Smooth muscle cell (in vitro differentiated cells): Measurements from ENCODE around the gene HRH1. TPM values are rescaled to one million over a fixed set of nuclear protein-coding genes. Genes with fewer than 3 reads are reported as not detected.

ENCODE experiments used
- DNase-seq: peaks from one replicate; lab custom pipeline; 2025; ENCODE audit not compliant: unreplicated experiment; lab: John Stamatoyannopoulos, UW
- H2AFZ ChIP-seq: fragments of 200-600 bp; sonication (generic); 2 replicates; pipeline ENCODE4 v1.6.0; 2016; ENCODE audit warnings: antibody characterized with exemption, low read depth, mild to moderate bottlenecking
- H3F3A ChIP-seq: fragments of 200-600 bp; sonication (generic); 2 replicates; pipeline ENCODE4 v1.6.0; 2017; ENCODE audit warnings: antibody characterized with exemption, low read depth
- H3K27ac ChIP-seq: fragments of 200-600 bp; sonication (generic); 2 replicates; pipeline ENCODE4 v1.5.1; 2016; ENCODE audit warnings: low read depth, mild to moderate bottlenecking
- H3K27me3 ChIP-seq: fragments of 200-600 bp; sonication (generic); 2 replicates; pipeline ENCODE4 v1.6.1; 2016; ENCODE audit warnings: low read depth, mild to moderate bottlenecking
- H3K36me3 ChIP-seq: fragments of 200-600 bp; sonication (generic); 2 replicates; pipeline ENCODE4 v1.5.1; 2016; ENCODE audit warnings: low read depth
- H3K4me1 ChIP-seq: fragments of 200-600 bp; sonication (generic); 2 replicates; pipeline ENCODE4 v1.5.1; 2016; ENCODE audit warnings: low read depth
- H3K4me2 ChIP-seq: fragments of 200-600 bp; sonication (generic); 2 replicates; pipeline ENCODE4 v1.6.0; 2016; ENCODE audit warnings: mild to moderate bottlenecking
- H3K4me3 ChIP-seq: fragments of 200-600 bp; sonication (generic); 2 replicates; pipeline ENCODE4 v1.5.1; 2016; ENCODE audit warnings: mild to moderate bottlenecking
- H3K79me2 ChIP-seq: fragments of 200-600 bp; sonication (generic); 2 replicates; pipeline ENCODE4 v1.6.0; 2016; ENCODE audit warnings: low read depth, mild to moderate bottlenecking
- H3K9ac ChIP-seq: fragments of 200-600 bp; sonication (generic); 2 replicates; pipeline ENCODE4 v1.6.0; 2016; ENCODE audit warnings: low read depth
- H3K9me3 ChIP-seq: fragments of 200-600 bp; sonication (generic); replicated peaks from 2 replicates; pipeline ENCODE4 v1.5.1; 2016; ENCODE audit warnings: low read depth
- H4K20me1 ChIP-seq: fragments of 200-600 bp; sonication (generic); 2 replicates; pipeline ENCODE4 v1.6.0; 2016; ENCODE audit warnings: low read depth
- CTCF ChIP-seq: fragments of 200-600 bp; sonication (generic); IDR thresholded peaks from 2 replicates; pipeline ENCODE4 v1.5.1; 2017; ENCODE audit warnings: borderline replicate concordance, mild to moderate bottlenecking, antibody characterized with exemption; ENCODE audit not compliant: insufficient read depth, poor library complexity, severe bottlenecking
- WGBS: methylation state at CpG from one replicate; pipeline ENCODE4 v1.1.7; 2016; ENCODE audit warnings: low lambda C conversion rate; 5-methylcytosine and 5-hydroxymethylcytosine counted together
- polyA plus RNA-seq: library from polyadenylated mRNA; unstranded; fragments of >200 nt; fragmentation: Nextera tagmentation; extraction: Ambion mirVana; gene quantifications from 2 replicates; pipeline ENCODE4 v1.2.1, GENCODE V29; 2016
- total RNA-seq: library from RNA; depleted of rRNA; stranded (reverse); fragments of >200 nt; gene quantifications from 2 replicates; pipeline ENCODE4 v1.2.3, GENCODE V29; 2014

Gene HRH1
- total and polyA plus RNA-seq, 2 experiments from 2014 or later, result 7.3 to 9.9 TPM

- DNase-seq, result no peak
- no peak for TF ChIP-seq CTCF
- Histone ChIP-seq H3K36me3 (no peaks in the 10 kb centered on the region), H4K20me1 (peaks cover under 1% of the 10 kb centered on the region), H3K9ac (no peak overlapping the region), H3K27me3 (no peaks in the 10 kb centered on the region), H3K27ac (no peak overlapping the region), H3K4me3 (no peak overlapping the region), H3K9me3 (no peaks in the 10 kb centered on the region), H3K4me2 (no peak overlapping the region), H3F3A (no peaks in the 10 kb centered on the region), H3K79me2 (no peaks in the 10 kb centered on the region), H2AFZ (no peak overlapping the region), H3K4me1 (no peaks in the 10 kb centered on the region)
- WGBS, result 89% methylated on average over 13 of the region's 13 CpGs
Observed at GRCh38 chr3:11168406-11168805, 14.1 kb downstream of the HRH1 start.

- H3K4me2 ChIP-seq, result no peak overlapping the region
- no peaks in the 10 kb centered on the region for H3K4me1 ChIP-seq
- no peaks in the 10 kb centered on the region for H3K27me3 ChIP-seq
- no peak overlapping the region for H3K27ac ChIP-seq
- H3K36me3 ChIP-seq, result no peaks in the 10 kb centered on the region
- no peaks in the 10 kb centered on the region for H3F3A ChIP-seq
- no peak overlapping the region for H3K4me3 ChIP-seq
- no peaks in the 10 kb centered on the region for H4K20me1 ChIP-seq
- TF ChIP-seq CTCF, result no peak
- DNase-seq, result no peak
- no peaks in the 10 kb centered on the region for H3K9me3 ChIP-seq
- no peaks in the 10 kb centered on the region for H3K79me2 ChIP-seq
- no peak overlapping the region for H2AFZ ChIP-seq
- no peak overlapping the region for H3K9ac ChIP-seq
- 71% methylated on average over 13 of the region's 13 CpGs for WGBS
Observed at GRCh38 chr3:11168881-11169805, 14.8 kb downstream of the HRH1 start.

- DNase-seq, result no peak
- Histone ChIP-seq H3K27me3 (no peaks in the 10 kb centered on the region), H4K20me1 (no peaks in the 10 kb centered on the region), H3K4me1 (no peaks in the 10 kb centered on the region), H3K9me3 (no peaks in the 10 kb centered on the region), H3K4me3 (no peak overlapping the region), H3F3A (no peaks in the 10 kb centered on the region), H3K79me2 (no peaks in the 10 kb centered on the region), H3K9ac (no peak overlapping the region), H3K4me2 (no peak overlapping the region), H2AFZ (no peak overlapping the region), H3K36me3 (no peaks in the 10 kb centered on the region), H3K27ac (no peak overlapping the region)
- no peak for TF ChIP-seq CTCF
- WGBS, result 77% methylated on average over 21 of the region's 21 CpGs
Observed at GRCh38 chr3:11170052-11170770, 15.9 kb downstream of the HRH1 start.
